ENCODE results near the gene IL1B.

The IL1B gene

GRCh38 chr2:112782234-112782799 lies 54.3 kb downstream of the IL1B start:
- no peak overlapping the region for H3K27ac ChIP-seq
- no peak overlapping the region for H3K9ac ChIP-seq (ENCODE audit: insufficient read length)
- no peaks in the 10 kb centered on the region for H3K9me3 ChIP-seq (ENCODE audit: low read depth, low read length)
- no peaks in the 10 kb centered on the region for H3K36me3 ChIP-seq (ENCODE audit: insufficient read depth, low read length)
- H3K4me3 ChIP-seq, result no peak overlapping the region
- no peak for DNase-seq (ENCODE audit: low read depth, low spot score)
- TF ChIP-seq EZH2 (IDR thresholded peaks at IDR 0.05) (no peak), FOXP2 (optimal IDR thresholded peaks at IDR 0.05; ENCODE audit: control extremely low read depth, extremely low read length, insufficient read depth) (no peak), POLR2AphosphoS5 (IDR thresholded peaks at IDR 0.05; ENCODE audit: borderline replicate concordance, low read depth, low read length) (no peak)

Data from SK-N-MC (cell line).